ENCODE results near the gene ICA1.

ICA1 gene

DNA sequence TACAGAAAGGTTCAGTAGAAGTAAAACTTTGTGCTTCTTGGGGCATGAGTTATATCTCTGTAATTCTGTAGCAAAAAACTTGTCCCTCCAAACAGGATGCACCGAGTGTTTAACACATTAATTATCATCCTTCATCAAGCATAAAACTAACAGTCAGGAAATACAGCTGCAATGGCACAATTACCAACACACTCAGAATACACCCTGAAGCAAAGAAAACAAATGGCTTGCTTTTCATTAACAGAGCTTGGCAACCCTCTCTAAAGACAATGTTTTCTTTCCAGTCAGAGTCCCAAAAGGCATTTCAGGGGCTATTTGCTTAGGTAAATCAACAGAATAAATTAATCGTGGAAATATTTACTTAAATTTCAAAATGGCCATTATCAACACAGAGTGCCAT lies 107.7 kb downstream of the ICA1 start:
- no peak for DNase-seq
- Histone ChIP-seq H3K36me3 (replicated peaks; ENCODE audit: insufficient read depth, low read length) (no peaks in the 10 kb centered on the region), H3K79me2 (ENCODE audit: low read length) (no peaks in the 10 kb centered on the region)

DNA sequence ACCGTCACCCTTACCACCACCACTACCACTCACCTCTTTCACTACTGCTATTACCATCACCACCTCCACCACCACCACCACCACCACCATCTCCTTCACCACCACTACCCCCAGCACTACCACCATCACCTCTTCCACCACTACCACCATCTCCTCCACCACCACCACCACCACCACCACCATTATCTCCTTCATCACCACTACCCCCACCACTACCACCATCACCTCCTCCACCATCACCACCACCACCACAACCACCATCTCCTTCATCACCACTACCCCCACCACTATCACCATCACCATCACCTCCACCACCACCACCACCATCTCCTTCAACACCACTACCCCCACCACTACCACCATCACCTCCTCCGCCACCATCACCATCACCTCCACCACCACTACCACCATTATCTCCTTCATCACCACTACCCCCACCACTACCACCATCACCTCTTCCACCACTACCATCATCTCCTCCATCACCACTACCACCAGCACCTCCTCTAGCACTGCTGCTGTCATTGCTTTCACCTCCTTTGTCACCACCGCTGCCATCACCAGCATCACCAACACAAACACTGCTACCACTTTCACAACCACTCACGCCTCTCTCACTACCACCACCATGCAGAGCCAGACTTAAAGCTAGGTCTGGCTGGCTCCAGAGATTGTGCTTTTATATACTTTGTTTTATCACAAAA lies 109.3 kb downstream of the ICA1 start:
- no peak overlapping the region for H2AFZ ChIP-seq (ENCODE audit: low read length)
- no peaks in the 10 kb centered on the region for H3K4me1 ChIP-seq (ENCODE audit: low read length)
- no peaks in the 10 kb centered on the region for H3K27me3 ChIP-seq (replicated peaks; ENCODE audit: insufficient read depth, low read length)
- no peaks in the 10 kb centered on the region for H3K9me3 ChIP-seq (replicated peaks; ENCODE audit: insufficient read depth, low read length)
- H3K36me3 ChIP-seq (replicated peaks; ENCODE audit: insufficient read depth, low read length): no peaks in the 10 kb centered on the region
- H4K20me1 ChIP-seq (ENCODE audit: insufficient read depth, low read length): no peaks in the 10 kb centered on the region
- no peak overlapping the region for H3K27ac ChIP-seq (ENCODE audit: low read length)
- TF ChIP-seq EZH2phosphoT487 (IDR thresholded peaks at IDR 0.05; ENCODE audit: low read length) (no peak), EZH2 (optimal IDR thresholded peaks at IDR 0.05; ENCODE audit: low read depth, low read length) (no peak)
- TF ChIP-seq, protein P1, sequence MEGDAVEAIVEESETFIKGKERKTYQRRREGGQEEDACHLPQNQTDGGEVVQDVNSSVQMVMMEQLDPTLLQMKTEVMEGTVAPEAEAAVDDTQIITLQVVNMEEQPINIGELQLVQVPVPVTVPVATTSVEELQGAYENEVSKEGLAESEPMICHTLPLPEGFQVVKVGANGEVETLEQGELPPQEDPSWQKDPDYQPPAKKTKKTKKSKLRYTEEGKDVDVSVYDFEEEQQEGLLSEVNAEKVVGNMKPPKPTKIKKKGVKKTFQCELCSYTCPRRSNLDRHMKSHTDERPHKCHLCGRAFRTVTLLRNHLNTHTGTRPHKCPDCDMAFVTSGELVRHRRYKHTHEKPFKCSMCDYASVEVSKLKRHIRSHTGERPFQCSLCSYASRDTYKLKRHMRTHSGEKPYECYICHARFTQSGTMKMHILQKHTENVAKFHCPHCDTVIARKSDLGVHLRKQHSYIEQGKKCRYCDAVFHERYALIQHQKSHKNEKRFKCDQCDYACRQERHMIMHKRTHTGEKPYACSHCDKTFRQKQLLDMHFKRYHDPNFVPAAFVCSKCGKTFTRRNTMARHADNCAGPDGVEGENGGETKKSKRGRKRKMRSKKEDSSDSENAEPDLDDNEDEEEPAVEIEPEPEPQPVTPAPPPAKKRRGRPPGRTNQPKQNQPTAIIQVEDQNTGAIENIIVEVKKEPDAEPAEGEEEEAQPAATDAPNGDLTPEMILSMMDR (IDR thresholded peaks at IDR 0.05; ENCODE audit: low read length): no peak
- H3K9me2 ChIP-seq (replicated peaks; ENCODE audit: insufficient read depth, low read length): no peaks in the 10 kb centered on the region
- H3K4me3 ChIP-seq (ENCODE audit: low read length): no peak overlapping the region
- no peak for DNase-seq
- no peaks in the 10 kb centered on the region for H3K79me2 ChIP-seq (ENCODE audit: low read length)
- H3K4me2 ChIP-seq (ENCODE audit: low read depth, low read length): no peak overlapping the region
- H3F3A ChIP-seq (ENCODE audit: insufficient read depth, low read length): no peaks in the 10 kb centered on the region
- H3K9ac ChIP-seq (ENCODE audit: low read length): no peak overlapping the region

More for the DNA sequence above, 107.7 kb downstream of the ICA1 start:
- no peak overlapping the region for H3K4me3 ChIP-seq (ENCODE audit: low read length)
- no peaks in the 10 kb centered on the region for H3K9me2 ChIP-seq (replicated peaks; ENCODE audit: insufficient read depth, low read length)
- H3K27ac ChIP-seq (ENCODE audit: low read length): no peak overlapping the region
- H3K9me3 ChIP-seq (replicated peaks; ENCODE audit: insufficient read depth, low read length): no peaks in the 10 kb centered on the region
- TF ChIP-seq EZH2 (optimal IDR thresholded peaks at IDR 0.05; ENCODE audit: low read depth, low read length): no peak
- TF ChIP-seq EZH2phosphoT487 (IDR thresholded peaks at IDR 0.05; ENCODE audit: low read length): no peak
- TF ChIP-seq, protein P1 (IDR thresholded peaks at IDR 0.05; ENCODE audit: low read length): no peak
- H3K4me2 ChIP-seq (ENCODE audit: low read depth, low read length): no peak overlapping the region
- H3K27me3 ChIP-seq (replicated peaks; ENCODE audit: insufficient read depth, low read length): no peaks in the 10 kb centered on the region
- H3K4me1 ChIP-seq (ENCODE audit: low read length): no peaks in the 10 kb centered on the region
- no peaks in the 10 kb centered on the region for H4K20me1 ChIP-seq (ENCODE audit: insufficient read depth, low read length)
- no peaks in the 10 kb centered on the region for H3F3A ChIP-seq (ENCODE audit: insufficient read depth, low read length)
- H3K9ac ChIP-seq (ENCODE audit: low read length): no peak overlapping the region
- no peak overlapping the region for H2AFZ ChIP-seq (ENCODE audit: low read length)

DNA sequence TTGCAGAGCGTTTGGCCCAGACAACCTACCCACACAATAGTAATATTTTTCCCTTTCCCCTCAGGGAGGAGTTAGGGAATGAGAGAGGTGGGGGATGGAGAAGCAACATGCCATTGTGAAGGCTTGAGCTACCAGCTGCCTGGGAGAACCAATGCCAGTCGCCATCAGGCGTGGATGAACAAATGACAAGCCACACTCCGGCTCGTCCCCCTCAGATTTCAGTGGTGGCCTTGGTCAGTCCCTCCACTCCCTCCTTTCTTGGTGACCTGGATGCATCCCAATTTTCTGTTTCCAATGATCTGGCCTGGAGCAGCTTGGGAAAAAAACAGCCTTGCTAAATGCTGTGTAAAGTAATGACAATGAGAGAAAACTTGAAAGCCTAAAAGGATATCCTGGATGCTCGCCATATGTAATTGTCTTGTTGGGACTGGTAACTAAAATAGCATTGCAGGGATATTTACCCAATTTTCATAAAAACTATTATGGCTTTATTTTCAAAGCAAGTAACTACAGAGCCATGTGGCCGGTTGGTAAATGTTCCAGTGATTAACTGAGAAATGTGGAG lies 110.7 kb downstream of the ICA1 start:
- Histone ChIP-seq H3K9ac (ENCODE audit: low read length) (no peak overlapping the region), H3K27me3 (replicated peaks; ENCODE audit: insufficient read depth, low read length) (no peaks in the 10 kb centered on the region), H2AFZ (ENCODE audit: low read length) (no peak overlapping the region), H3K9me3 (replicated peaks; ENCODE audit: insufficient read depth, low read length) (no peaks in the 10 kb centered on the region), H3K4me1 (ENCODE audit: low read length) (no peaks in the 10 kb centered on the region), H3K4me3 (ENCODE audit: low read length) (no peak overlapping the region), H3K4me2 (ENCODE audit: low read depth, low read length) (no peak overlapping the region), H3K9me2 (replicated peaks; ENCODE audit: insufficient read depth, low read length) (no peaks in the 10 kb centered on the region), H3K79me2 (ENCODE audit: low read length) (no peaks in the 10 kb centered on the region), H4K20me1 (ENCODE audit: insufficient read depth, low read length) (no peaks in the 10 kb centered on the region), H3K27ac (ENCODE audit: low read length) (no peak overlapping the region), H3K36me3 (replicated peaks; ENCODE audit: insufficient read depth, low read length) (no peaks in the 10 kb centered on the region), H3F3A (ENCODE audit: insufficient read depth, low read length) (no peaks in the 10 kb centered on the region)
- TF ChIP-seq, protein P1 (IDR thresholded peaks at IDR 0.05; ENCODE audit: low read length): no peak
- TF ChIP-seq EZH2phosphoT487 (IDR thresholded peaks at IDR 0.05; ENCODE audit: low read length) (no peak), EZH2 (optimal IDR thresholded peaks at IDR 0.05; ENCODE audit: low read depth, low read length) (no peak)
- no peak for DNase-seq
